Mesothelial cell of epicardium (in vitro differentiated cells): ENCODE results near the gene CDH4. TPM values are rescaled to one million over a fixed set of nuclear protein-coding genes. Genes with fewer than 3 reads are reported as not detected.

ENCODE experiments used
- DNase-seq, 2 experiments: peaks; one replicate each; pipeline ENCODE4 v3.0.0; 2021; ENCODE audit warnings: low spot score in 2 of 2; ENCODE audit not compliant: unreplicated experiment in 2 of 2
- H3K27ac Mint-ChIP-seq: 2 replicates; pipeline ENCODE4 v1.8.0; 2021; ENCODE audit warnings: mixed read lengths
- H3K27me3 Mint-ChIP-seq: 2 replicates; pipeline ENCODE4 v1.8.0; 2021; ENCODE audit warnings: low read depth, mixed read lengths
- H3K36me3 Mint-ChIP-seq: 2 replicates; pipeline ENCODE4 v1.8.0; 2021; ENCODE audit warnings: mixed read lengths
- H3K4me1 Mint-ChIP-seq: 2 replicates; pipeline ENCODE4 v1.8.0; 2021; ENCODE audit warnings: mixed read lengths
- H3K4me3 Mint-ChIP-seq: 2 replicates; pipeline ENCODE4 v1.8.0; 2021; ENCODE audit warnings: mild to moderate bottlenecking, moderate library complexity, mixed read lengths
- H3K9me3 Mint-ChIP-seq: 2 replicates; pipeline ENCODE4 v1.8.0; 2021; ENCODE audit warnings: mixed read lengths
- CTCF ChIP-seq: fragments of 200-600 bp; sonication (generic); IDR thresholded peaks from one replicate; pipeline ENCODE4 v1.5.0; 2021; ENCODE audit warnings: antibody characterized with exemption; ENCODE audit not compliant: unreplicated experiment
- total RNA-seq: library from RNA; stranded (reverse); gene quantifications from 3 replicates; pipeline ENCODE4 v1.2.1, GENCODE V29; 2021

CDH4 gene
- total RNA-seq, 1 donor from 2014 or later: 1.1 TPM

GRCh38 chr20:61320691-61321425 lies 68.8 kb downstream of the CDH4 start:
- DNase-seq: no peak
- Mint-ChIP-seq H3K27me3 (peaks cover 50% of the 10 kb centered on the region), H3K4me3 (no peak overlapping the region), H3K36me3 (no peaks in the 10 kb centered on the region), H3K9me3 (no peaks in the 10 kb centered on the region), H3K27ac (no peak overlapping the region), H3K4me1 (no peaks in the 10 kb centered on the region)
- TF ChIP-seq CTCF: no peak

GRCh38 chr20:61321481-61321880 lies 69.4 kb downstream of the CDH4 start:
- Mint-ChIP-seq H3K27ac (no peak overlapping the region), H3K4me3 (no peak overlapping the region), H3K36me3 (no peaks in the 10 kb centered on the region), H3K4me1 (no peaks in the 10 kb centered on the region), H3K9me3 (no peaks in the 10 kb centered on the region), H3K27me3 (peaks cover 46% of the 10 kb centered on the region)
- DNase-seq: no peak
- TF ChIP-seq CTCF: no peak

GRCh38 chr20:61322151-61322865 lies 70.2 kb downstream of the CDH4 start:
- Mint-ChIP-seq H3K9me3 (no peaks in the 10 kb centered on the region), H3K27ac (no peak overlapping the region)
- no peak for TF ChIP-seq CTCF

GRCh38 chr20:61324906-61325305 lies 72.8 kb downstream of the CDH4 start:
- no peaks in the 10 kb centered on the region for H3K4me1 Mint-ChIP-seq
- no peak for TF ChIP-seq CTCF
- no peak for DNase-seq
- no peak overlapping the region for H3K27ac Mint-ChIP-seq
- no peaks in the 10 kb centered on the region for H3K9me3 Mint-ChIP-seq
- H3K27me3 Mint-ChIP-seq: peaks cover 44% of the 10 kb centered on the region
- no peak overlapping the region for H3K4me3 Mint-ChIP-seq
- H3K36me3 Mint-ChIP-seq: no peaks in the 10 kb centered on the region

More at GRCh38 chr20:61322151-61322865, 70.2 kb downstream of the CDH4 start:
- H3K4me3 Mint-ChIP-seq: no peak overlapping the region
- DNase-seq: no peak
- no peaks in the 10 kb centered on the region for H3K36me3 Mint-ChIP-seq
- no peaks in the 10 kb centered on the region for H3K4me1 Mint-ChIP-seq
- H3K27me3 Mint-ChIP-seq: peaks cover 48% of the 10 kb centered on the region

- H3K4me3 Mint-ChIP-seq: no peak overlapping the region
- H3K9me3 Mint-ChIP-seq: no peaks in the 10 kb centered on the region
- peaks cover 47% of the 10 kb centered on the region for H3K27me3 Mint-ChIP-seq
- no peaks in the 10 kb centered on the region for H3K36me3 Mint-ChIP-seq
- no peak overlapping the region for H3K27ac Mint-ChIP-seq
- TF ChIP-seq CTCF: no peak
- H3K4me1 Mint-ChIP-seq: no peaks in the 10 kb centered on the region
- no peak for DNase-seq
These were observed 73.7 kb downstream of the CDH4 start for GRCh38 chr20:61325718-61326117.
